Endothelial cell (in vitro differentiated cells): Measurements from ENCODE around the gene MYOT. TPM values are rescaled to one million over a fixed set of nuclear protein-coding genes. Genes with fewer than 3 reads are reported as not detected.
"Not testable (repeated sequence)": the region's sequence is repeated elsewhere in the genome, so short reads cannot be mapped to it uniquely, and the experiment has no call there.

Experiments used
- DNase-seq: peaks from one replicate; pipeline ENCODE4 v3.0.0; 2021; ENCODE audit warnings: low spot score
- H3K27ac Mint-ChIP-seq: one replicate; pipeline ENCODE4 v1.8.0; 2021; ENCODE audit warnings: mixed read lengths, inconsistent platforms; ENCODE audit not compliant: unreplicated experiment
- H3K27me3 Mint-ChIP-seq: one replicate; pipeline ENCODE4 v1.8.0; 2021; ENCODE audit warnings: mild to moderate bottlenecking, moderate library complexity, mixed read lengths, inconsistent platforms; ENCODE audit not compliant: unreplicated experiment
- H3K36me3 Mint-ChIP-seq: one replicate; pipeline ENCODE4 v1.8.0; 2021; ENCODE audit warnings: mild to moderate bottlenecking, low read depth, mixed read lengths, inconsistent platforms; ENCODE audit not compliant: unreplicated experiment
- H3K4me1 Mint-ChIP-seq: one replicate; pipeline ENCODE4 v1.8.0; 2021; ENCODE audit warnings: mild to moderate bottlenecking, mixed read lengths, inconsistent platforms; ENCODE audit not compliant: unreplicated experiment
- H3K4me3 Mint-ChIP-seq: one replicate; pipeline ENCODE4 v1.8.0; 2021; ENCODE audit warnings: mild to moderate bottlenecking, mixed read lengths, inconsistent platforms; ENCODE audit not compliant: unreplicated experiment
- H3K9me3 Mint-ChIP-seq: one replicate; pipeline ENCODE4 v1.8.0; 2021; ENCODE audit warnings: mixed read lengths, inconsistent platforms; ENCODE audit not compliant: unreplicated experiment
- CTCF ChIP-seq: fragments of 200-600 bp; sonication (generic); IDR thresholded peaks from one replicate; pipeline ENCODE4 v1.5.0; 2021; ENCODE audit warnings: antibody characterized with exemption; ENCODE audit not compliant: unreplicated experiment
- total RNA-seq: library from RNA; stranded (reverse); fragmentation: NEBNext Ultra II Directional; extraction: Animal tissue kit (Norgen Biotek cat#: 25700); gene quantifications from one replicate; pipeline ENCODE4 v1.2.1, GENCODE V29; 2021; ENCODE audit not compliant: unreplicated experiment

MYOT gene
- total RNA-seq, 1 donor from 2014 or later = not detected

GRCh38 chr5:137858954-137859353 is 8.7 kb upstream of the MYOT start:
- Mint-ChIP-seq H3K27me3 (no peaks in the 10 kb centered on the region), H3K4me1 (peaks cover 3% of the 10 kb centered on the region), H3K4me3 (no peak overlapping the region), H3K9me3 (no peaks in the 10 kb centered on the region), H3K27ac (no peak overlapping the region), H3K36me3 (no peaks in the 10 kb centered on the region)
- TF ChIP-seq CTCF = no peak
- no peak for DNase-seq

GRCh38 chr5:137862251-137862650 is 5.4 kb upstream of the MYOT start:
- H3K9me3 Mint-ChIP-seq = no peaks in the 10 kb centered on the region
- no peaks in the 10 kb centered on the region for H3K27me3 Mint-ChIP-seq
- peaks cover 3% of the 10 kb centered on the region for H3K4me1 Mint-ChIP-seq
- DNase-seq = no peak
- no peak overlapping the region for H3K4me3 Mint-ChIP-seq
- H3K36me3 Mint-ChIP-seq = no peaks in the 10 kb centered on the region
- no peak overlapping the region for H3K27ac Mint-ChIP-seq
- no peak for TF ChIP-seq CTCF

GRCh38 chr5:137863653-137864052 is 4.0 kb upstream of the MYOT start:
- not testable (repeated sequence) for H3K4me3 Mint-ChIP-seq, DNase-seq, H3K4me1 Mint-ChIP-seq, H3K27me3 Mint-ChIP-seq, H3K9me3 Mint-ChIP-seq, H3K27ac Mint-ChIP-seq, H3K36me3 Mint-ChIP-seq

GRCh38 chr5:137866541-137867388 is 895 bp upstream of the MYOT start:
- TF ChIP-seq CTCF = no peak
- Mint-ChIP-seq H3K4me1 (peaks cover 4% of the 10 kb centered on the region), H3K36me3 (no peaks in the 10 kb centered on the region), H3K27ac (no peak overlapping the region), H3K9me3 (no peaks in the 10 kb centered on the region), H3K4me3 (no peak overlapping the region), H3K27me3 (no peaks in the 10 kb centered on the region)
- no peak for DNase-seq

GRCh38 chr5:137870647-137871339 is 3.1 kb downstream of the MYOT start:
- no peaks in the 10 kb centered on the region for H3K27me3 Mint-ChIP-seq
- TF ChIP-seq CTCF = no peak
- peaks cover 3% of the 10 kb centered on the region for H3K4me1 Mint-ChIP-seq
- no peak overlapping the region for H3K27ac Mint-ChIP-seq
- H3K4me3 Mint-ChIP-seq = no peak overlapping the region
- DNase-seq = no peak
- H3K36me3 Mint-ChIP-seq = no peaks in the 10 kb centered on the region
- no peaks in the 10 kb centered on the region for H3K9me3 Mint-ChIP-seq
